Eye (tissue), 1 donor: ENCODE results near the gene EDN2.

Experiments used
- DNase-seq: peaks from one replicate; pipeline ENCODE4 v3.0.0-alpha.2; 2015

Gene EDN2

DNA sequence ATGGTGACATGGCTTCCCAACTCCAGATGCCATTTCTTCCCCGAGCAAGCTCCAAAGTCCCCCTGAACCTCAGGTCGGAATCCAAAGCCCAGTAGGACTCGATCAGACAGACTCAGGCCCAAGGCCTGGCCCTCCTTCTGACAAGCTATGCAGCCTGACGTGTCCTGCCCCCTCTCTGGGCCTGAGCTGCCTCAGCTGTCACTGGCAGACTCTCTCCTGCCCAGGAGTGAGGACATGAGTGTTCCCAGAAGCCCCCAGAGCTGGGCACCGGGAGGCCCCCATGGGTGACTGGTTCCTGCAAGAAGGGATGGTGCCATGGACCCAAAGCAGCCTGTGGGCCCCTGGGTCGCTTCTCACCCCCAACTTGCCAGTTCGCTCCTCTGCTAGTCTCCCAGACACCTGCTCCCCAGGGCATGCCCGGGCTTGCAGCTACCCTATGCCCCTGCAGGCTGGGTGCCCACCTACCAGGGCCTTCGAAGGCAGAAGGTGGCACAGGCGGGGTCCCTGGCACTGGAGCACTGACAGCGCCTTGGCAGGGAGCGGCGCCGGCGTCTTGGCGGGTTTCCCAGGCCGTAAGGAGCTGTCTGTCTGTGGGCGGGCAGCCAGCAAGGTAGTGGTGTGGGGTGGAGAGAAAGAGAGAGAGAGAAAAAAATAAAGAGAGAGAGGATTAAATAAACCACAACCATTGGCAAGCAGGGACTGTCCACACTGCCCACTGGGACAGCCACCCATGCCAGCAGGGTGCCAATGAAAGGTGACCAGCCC is 2.3 kb downstream of the EDN2 start:
- no peak for DNase-seq

DNA sequence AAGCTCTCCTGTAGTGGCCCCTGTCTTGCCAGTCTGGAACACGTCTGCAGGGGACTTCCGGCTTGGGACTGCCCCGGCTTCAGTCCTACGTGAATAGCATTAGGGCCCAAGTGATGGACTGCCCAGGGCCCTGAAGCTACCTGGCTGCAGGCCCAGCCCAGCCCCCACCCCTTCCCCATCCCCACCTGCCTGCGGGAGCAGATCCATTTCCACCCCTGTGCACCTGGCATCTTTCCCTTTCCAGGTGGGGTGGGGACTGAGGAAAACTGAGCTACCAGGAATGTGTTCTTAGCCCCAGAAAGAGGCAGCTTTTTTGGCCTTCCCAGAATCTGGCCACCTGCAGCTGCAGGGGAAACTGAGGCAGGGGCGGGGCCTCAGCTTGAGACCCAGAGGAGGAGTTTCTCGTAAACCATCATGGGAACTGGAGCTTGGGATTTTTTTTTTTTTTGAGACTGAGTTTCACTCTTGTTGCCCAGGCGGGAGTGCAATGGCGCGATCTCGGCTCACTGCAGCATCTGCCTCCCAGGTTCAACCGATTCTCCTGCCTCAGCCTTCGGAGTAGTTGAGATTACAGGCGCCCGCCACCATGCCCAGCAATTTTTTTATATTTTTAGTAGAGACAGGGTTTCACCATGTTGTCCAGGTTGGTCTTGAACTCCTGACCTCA is 3.2 kb downstream of the EDN2 start:
- no peak for DNase-seq

DNA sequence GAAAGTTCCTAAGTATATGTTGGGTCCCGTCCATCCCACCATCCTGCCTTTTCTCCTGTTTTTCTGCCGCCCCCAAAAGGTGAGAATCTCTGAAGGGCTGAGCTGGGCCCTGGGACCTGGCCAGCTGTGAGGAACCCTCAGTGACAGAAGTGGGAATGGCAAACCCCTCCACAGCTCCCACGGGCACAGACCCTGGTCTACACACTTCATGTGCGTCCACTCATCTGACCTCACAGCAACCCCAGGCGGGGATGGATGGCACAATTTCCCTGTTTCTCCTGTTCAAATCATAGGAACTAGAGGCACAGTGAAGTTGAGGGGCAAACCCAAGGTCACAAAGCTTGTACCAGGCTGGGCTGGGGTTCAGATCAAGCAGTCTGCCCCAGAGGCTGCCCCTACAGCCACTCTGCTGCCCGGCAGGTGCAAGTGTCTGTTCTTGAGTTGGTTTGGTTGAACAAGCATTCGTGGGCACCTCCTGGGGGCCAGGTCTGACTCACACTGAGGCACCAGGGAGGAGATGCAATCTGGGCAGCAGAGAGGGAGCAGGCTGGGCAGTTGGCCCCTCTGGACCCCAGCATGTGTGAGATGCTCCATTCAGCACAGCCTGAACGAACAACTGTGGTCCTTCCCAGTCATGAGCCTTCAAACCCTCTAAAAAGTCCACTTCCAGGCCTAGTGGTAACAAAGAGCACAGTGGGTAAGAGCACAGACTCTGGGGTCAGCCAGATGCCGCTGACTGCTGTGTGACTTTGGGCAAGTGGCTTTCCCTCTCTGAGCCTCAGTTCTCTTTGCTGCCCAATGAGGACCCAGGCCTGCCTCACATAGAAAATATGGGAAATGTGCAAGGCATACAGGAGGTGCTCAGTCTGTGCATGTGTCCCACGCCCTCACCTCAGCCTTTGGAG is 4.0 kb downstream of the EDN2 start:
- DNase-seq = no peak

- no peak for DNase-seq
Measured at GRCh38 chr1:41479808-41480160, 4.7 kb downstream of the EDN2 start.

DNA sequence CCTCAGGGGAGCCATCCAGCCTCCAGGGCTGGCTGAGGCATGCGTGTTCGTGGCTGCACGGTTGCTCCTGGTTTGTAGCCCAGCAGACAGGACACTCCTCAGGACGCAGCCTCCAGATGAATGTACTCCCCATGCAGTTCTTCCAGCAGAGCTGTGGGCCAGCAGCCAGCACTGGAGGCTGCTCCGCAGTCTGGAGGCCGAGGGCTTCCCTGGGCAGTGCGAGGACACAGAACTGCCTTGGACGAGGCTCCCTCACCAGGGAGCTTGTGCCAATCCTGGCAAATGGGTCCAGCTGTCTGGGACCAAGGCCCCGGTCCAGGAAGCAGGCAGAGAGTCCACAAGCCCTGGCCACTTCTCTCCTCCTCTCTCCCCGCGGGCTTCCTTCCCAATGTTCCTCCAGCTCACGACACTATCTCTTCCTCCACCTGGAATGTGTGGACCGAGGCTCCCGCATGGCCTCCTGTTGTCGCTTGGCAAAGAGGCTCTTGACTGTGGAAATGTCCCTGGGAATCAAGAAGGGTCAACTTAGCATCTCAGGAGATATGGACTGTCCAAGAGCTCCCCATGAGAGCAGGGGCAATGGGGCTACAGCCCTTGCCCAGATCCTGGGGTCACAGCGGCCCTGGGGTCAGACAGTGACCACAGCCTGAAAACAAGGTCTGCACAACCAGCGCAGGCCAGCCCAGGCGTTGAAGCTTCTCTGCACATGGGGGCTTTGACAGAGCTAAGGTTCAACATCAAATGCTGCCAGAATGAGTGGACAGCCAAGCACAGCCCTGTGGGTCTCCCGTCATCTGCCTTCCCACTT is 5.3 kb downstream of the EDN2 start:
- DNase-seq = no peak

DNA sequence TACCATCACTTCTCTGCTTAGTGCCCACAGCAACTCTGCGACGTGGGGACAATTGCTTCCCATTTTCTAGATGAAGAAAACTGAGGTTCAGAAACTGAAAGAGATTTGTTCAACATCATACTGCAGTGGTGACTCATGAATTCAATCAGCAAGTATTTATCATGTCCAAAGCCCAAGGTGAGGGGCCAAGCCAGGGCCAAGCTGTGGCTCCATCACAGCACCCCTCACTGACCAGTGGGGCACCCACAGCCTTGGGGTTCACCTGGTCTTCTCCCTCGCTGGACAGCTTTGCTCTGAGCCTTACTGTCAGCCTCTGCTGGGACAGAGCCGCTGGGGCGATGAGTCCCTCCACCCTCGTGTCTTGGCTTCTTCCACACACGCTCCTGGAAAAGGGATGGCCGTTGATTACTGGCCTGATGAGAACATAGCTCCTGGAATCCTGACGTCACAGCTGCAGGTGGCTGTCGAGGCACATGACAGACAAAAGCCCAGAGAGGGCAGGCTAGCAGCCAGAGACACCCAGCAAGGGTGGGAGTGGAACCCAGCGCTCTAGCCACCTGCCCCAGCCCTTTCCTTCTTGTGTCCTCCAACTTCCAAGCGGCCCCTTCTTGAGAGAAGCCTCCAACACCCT is 6.2 kb downstream of the EDN2 start:
- no peak for DNase-seq

DNA sequence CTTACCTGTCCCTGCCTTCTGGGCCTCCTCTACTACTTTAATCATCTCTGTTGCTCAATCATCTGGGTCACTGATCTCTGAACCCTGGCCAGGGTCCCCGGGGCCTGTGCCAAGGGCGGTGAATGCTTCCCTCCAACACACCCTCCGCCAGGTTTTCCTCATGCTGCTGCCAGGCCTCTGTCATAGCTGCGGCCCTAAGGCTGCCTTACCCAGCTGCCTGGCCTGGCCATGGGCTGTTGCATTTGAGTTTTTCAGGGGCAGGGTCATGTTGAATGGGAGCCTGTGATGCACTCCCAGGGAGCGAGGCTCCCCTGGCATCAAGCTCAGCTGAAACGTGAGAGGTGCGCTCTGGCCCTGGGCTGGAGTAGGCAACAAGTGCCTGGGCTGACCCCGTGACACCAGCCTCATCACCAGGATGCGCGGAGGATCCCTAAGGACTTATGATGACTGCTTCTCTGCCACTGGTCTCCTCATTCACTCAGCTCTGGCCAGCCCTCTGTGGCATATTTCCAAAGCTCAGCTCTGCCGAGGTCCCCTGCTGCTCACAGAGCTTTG is 7.6 kb downstream of the EDN2 start:
- DNase-seq = peak; percentile 29

- peak; percentile 23 for DNase-seq
Measured at GRCh38 chr1:41475859-41476567, 8.5 kb downstream of the EDN2 start.

GRCh38 chr1:41475346-41475745 is 9.1 kb downstream of the EDN2 start:
- DNase-seq = no peak

GRCh38 chr1:41474490-41475271 is 9.8 kb downstream of the EDN2 start:
- DNase-seq = peak; percentile 88

DNA sequence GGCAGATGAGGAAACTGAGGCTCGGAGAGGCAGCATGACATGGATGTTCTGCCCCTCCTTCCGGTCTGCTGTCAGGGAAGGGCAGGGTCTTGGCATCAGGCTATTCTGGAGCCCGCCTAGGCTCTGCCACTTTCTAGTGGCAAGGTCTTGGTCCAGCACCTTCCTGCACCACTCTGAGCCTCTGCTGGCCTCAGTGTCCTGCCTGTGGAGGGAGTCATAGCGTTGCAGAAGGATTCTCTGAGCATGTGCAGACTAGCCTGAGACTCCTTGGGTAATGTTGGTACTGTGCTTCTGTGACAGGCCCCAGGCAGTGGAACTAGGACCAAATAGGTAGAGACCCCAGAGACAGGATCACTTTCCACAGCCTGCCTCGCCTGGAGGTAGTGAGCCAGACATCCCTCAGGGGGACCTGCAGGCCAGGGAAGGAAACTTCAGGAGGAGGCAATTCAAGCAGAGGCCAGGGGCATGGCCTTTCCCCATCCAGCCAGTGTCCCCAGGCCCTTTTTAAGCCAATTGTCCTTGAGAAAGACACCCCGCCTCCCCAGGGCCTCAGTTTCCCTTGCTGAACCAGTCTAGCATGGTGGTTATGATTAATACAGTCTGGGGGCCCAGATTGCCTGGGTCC is 10.6 kb downstream of the EDN2 start:
- DNase-seq = no peak

- DNase-seq = no peak
Measured at GRCh38 chr1:41471658-41472057, 12.8 kb downstream of the EDN2 start.

- DNase-seq = no peak
Measured at GRCh38 chr1:41469706-41470105, 14.8 kb downstream of the EDN2 start.

DNA sequence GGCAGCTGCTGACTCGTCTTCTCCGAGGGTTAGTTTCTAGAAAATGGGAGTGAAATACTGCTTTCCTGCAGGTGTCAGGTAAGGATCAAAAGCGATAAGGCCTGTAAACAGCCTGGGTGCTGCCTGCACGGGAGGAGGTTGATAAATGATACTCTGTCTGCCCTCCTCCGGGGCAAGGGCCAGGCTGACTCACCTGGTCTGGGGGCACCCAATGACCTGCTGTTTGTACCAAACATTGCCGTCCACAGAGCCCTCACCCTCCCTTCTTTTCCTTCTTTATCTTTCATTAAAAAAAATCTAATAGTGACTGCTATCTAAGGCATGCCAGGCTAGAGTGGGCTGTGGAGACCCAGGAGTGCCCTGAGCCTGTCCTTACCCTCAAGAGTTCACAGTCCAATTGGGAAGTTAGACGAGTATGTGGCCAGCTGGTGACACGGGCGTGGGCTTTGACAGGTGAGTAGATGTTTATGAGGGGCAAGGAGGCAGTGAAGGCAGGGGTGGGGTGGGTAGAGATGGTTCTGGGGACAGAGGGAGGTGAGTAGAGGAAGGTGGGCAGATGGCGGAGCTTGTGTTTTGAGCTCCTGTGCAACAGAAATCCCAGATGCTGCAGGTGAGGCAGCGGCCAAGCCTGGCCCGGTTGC is 16.2 kb downstream of the EDN2 start:
- DNase-seq = no peak

DNA sequence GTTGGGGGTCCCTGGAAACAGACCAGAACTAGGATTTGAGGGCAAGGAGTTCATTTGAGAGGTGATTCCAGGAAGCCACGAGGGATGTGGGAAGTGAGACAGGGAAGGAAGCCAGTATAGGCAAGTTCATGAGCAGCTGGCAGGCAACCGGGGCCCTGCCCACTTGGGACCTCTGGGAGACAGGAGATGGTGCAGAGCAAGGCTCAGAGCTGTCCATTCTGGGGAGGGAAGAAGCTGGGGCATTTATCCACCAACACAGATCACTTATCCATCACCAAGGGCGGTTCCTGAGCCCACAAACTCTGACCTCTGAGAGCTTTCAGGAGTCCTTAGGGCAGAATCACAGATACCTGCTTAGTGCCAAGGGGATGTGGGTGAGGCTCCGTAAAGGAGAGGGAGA is 16.8 kb downstream of the EDN2 start:
- no peak for DNase-seq

DNA sequence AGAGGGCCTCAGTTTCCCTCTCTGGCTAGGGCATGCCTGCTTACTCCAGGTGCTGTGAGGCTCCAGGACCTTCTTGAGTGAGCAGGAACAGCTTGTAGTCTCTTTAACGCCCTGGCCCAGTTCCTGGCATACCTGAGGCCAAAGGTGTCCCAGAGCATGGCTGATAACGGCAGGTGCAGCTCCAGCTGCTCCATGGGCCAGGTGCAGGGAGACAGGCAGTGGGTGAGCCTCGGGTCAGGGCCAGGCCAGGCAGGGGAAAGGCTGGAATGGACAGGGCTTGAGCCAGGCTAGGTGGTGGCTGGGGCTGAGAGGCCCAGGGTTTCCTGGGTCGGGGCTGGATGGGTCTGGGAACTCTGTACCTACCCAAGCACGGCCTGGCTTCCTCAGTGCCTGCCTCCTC is 18.3 kb downstream of the EDN2 start:
- DNase-seq = no peak

DNA sequence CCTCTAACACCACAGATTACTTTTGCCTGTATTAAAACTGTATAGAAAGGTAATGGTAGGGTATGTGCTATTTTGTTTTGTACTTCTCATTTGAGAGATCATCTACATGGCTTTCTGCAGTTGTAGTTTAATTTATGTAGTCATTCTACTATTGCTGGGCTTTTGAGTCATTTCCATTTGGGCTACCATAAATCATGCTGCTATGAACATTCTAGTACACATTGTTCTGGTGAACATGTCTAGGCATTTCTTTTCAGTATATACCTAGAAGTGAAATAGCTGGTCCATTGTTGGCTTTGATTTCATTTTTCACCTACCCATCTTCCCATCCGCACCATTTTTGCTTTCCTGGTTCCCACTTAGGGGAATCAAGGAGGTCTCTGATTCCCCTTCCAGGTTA is 18.7 kb downstream of the EDN2 start:
- DNase-seq = no peak

GRCh38 chr1:41464885-41465284 is 19.6 kb downstream of the EDN2 start:
- DNase-seq = no peak

- DNase-seq = no peak
Measured at GRCh38 chr1:41463516-41463915, 21.0 kb downstream of the EDN2 start.

DNA sequence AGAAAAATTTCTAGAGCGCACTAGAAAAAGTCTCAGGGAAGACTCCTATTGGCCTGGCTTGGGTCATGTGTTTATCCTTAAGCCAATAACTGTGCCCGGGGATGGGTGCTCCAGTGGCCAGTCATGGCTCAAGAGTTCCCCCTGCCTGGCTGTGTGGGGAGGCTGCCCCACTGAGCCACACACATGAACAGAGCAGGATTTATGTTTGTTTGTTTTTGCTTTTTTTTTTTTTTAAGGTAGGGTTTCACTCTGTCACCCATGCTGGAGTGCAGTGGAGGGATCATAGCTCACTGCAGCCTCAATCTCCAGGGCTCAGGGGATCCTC is 21.8 kb downstream of the EDN2 start:
- DNase-seq = no peak
